HG03095 (cell line): ENCODE results near the gene RANBP9.

Experiments used
- ATAC-seq: cut with Tn5 transposase; IDR thresholded peaks from one replicate; pipeline ENCODE4 v1.9.1; 2021; ENCODE audit warnings: moderate library complexity; ENCODE audit not compliant: unreplicated experiment

RANBP9 gene

DNA sequence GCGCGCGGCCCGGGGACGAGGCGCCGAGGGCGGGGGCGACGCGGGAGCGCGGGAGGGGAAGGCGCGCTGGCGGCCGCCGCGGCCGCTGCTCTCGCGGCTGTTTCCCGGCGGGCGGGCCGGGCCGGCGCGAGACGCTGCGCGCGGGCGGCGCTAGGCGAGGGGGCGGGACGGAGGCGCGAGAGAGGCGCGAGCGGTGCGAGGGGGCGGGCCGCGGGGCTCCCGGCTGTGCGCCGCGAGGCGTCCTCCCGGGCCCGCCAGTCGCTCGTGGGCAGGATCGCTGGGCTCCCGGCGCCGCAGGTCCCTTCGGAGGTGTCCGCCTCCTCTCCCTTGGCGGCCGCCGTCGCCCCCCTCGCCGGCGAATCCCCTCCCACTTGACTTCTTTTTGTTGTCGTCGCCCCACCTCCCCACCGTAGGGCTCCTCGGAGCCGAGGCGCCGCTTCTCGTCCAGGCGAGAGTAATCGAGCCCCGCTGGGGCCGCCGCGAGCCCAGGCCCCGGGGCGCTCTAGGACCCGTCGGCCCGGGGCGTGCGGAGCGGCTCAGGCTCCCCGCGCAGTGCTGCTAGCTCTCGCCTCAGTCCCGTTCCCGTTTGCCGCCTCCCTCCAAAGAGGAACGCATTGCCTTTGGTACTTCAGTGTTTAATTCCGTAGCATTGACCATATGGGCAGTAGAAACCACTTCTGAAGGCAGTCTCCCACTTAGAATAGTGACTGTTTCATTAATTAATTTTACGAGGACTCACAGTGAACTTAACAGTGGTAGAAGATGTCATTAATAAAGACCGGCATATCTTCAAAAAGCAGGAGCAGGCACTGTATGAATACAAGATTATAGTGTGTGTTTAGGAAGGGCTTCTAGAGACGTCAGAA lies at the start of gene RANBP9:
Gene RANBP9 (minus strand): TSS at position 103 of the 866 bp plus-strand sequence. CDS start 330 bp downstream, outside the sequence.
- peak; percentile 73 for ATAC-seq

DNA sequence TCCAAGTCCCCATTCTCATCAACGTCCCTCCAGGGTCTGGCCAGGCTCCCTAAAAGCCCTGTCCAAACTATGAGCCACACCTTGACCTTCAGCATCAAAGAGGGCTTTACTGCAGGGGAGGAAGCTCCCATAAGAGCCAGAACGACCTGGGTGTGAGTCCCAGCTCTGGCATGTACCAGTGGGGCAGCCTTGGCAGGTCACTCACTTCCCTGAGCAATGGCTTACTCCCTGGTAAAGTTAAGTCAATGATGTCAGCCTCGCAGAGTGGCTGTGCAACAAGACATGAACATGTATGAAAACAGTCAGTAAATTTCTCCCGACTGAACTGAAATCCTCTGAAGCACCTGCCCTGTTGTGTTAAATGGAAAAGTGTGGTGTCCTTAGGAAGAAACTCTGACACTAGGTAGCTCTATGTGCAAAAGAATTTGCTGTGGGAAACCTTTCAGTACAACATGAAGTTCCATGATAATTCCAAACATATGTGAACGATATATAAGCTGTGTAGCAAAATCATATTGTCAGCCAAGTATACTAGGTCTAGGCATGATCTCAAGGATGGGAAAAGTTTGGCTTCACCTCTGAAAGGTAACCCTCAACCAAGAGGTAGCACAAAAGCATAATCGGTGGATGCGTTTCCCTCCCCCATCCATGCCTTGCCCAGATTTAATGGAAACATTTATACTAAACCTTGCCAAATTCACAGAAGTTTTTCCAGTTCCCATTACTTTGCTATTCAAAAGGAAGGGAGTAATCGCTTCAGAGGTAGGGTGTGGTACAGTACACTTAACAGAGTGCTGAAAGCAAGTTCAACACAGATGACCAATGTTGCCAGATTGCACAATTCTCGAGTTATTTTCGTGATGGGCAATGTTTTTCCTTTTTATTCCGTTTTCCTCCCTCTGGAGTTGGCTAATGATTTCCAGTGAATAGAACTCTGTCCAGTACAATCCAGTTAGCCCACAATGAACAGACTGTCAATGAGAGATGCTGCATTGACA lies 49.0 kb upstream of the RANBP9 start:
- ATAC-seq: no peak

DNA sequence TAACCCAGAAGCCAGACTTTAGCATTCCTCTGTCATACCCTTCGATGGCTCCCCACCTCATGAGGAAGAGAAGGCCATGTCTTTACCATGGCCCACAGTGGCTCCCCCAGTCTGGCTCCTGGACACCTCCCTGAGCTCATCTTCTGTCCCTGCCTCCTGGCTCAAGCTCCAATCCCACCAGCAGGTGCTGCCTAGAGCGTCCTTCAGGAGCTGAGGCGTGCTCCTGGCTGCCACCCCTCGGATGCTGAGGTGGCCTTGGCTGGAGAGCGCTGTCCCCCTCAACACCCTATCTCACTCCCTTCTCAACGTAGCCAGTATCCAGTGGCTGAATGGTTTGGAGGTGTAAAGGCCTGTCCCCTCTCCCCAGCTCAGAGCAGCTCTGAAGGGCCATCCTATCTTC lies 47.4 kb upstream of the RANBP9 start:
- no peak for ATAC-seq

DNA sequence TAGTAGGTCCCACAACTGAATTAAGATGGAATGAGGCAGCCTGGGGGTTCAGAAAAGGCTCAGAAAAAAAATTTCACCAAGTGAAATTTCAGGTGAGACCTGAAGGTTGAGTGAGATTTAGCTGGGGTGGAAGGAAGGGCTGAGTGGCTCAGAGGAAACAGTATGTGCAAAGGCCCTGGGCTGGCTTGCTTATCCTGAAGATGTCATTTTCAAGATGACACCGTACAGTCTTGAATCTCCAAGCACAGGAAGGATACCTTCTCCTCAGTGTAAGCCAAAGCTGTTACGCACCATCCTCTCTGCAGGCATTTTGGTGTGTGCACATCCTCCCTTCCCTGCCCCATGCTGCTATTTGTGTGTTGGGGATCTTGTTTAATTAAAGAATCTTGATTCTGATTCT lies 43.0 kb upstream of the RANBP9 start:
- no peak for ATAC-seq

DNA sequence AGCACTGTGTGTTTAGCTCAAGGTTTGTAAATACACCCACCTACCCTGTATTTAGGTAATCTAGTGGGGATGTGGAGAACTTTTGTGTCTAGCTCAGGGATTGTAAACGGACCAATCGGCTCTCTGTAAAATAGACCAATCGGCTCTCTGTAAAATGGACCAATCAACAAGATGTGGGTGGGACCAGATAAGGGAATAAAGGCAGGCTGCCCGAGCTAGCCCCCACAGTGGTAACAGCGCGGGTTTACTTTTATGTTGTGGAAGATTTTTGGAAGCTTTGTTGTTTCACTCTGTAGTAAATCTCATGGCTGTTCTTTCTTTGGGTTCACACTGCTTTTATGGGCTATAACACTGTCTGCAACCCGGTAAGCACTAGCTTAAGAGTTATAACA lies 32.1 kb upstream of the RANBP9 start:
- ATAC-seq: no peak

DNA sequence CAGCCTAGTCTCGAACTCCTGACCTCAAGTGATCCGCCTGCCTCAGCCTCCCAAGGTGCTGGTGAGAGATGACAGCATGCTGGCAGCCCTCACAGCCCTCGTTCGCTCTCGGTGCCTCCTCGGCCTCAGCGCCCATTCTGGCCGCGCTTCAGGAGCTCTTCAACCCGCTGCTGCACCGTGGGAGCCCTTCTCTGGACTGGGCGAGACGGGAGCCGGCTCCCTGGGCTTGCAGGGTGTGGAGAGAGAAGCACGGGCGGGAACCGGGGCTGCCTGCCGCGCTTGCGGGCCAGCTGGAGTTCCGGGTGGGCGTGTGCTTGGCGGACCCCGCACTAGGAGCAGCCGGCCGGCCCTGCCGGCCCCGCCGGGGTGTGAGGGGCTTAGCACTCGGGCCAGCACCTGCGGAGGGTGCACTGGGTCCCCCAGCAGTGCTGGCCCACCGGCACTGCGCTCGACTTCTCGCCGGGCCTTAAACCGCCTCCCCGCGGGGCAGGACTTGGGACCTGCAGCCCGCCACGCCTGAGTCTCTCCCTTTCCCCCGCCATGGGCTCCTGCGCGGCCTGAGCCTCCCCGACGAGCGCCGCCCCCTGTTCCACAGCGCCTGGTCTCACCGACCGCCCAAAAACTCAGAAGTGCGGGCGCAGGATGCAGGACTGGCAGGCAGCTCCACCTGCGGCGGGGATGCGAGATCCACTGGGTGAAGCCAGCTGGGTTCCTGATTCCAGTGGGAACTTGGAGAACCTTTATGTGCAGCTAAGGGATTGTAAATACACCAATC lies 31.5 kb upstream of the RANBP9 start:
- ATAC-seq: no peak

DNA sequence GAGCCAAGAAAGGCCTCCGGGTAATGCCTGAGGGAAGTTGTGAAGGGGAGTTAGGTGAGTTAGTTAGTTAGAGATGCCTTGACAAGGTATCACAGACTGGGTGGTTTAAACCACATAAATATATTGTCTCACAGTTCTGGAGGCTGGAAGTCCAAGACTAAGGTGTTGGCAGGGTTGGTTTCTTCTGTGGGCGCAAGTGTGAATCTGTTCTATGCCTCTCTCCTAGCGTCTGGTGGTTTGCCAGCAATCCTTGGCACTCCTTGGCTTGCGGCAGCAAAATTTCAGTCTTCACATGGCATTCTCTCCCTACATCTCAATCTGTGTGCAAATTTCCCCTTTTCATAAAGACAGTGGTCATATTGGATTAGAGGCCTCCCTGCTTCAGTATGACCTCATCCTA lies 29.7 kb upstream of the RANBP9 start:
- ATAC-seq: no peak

DNA sequence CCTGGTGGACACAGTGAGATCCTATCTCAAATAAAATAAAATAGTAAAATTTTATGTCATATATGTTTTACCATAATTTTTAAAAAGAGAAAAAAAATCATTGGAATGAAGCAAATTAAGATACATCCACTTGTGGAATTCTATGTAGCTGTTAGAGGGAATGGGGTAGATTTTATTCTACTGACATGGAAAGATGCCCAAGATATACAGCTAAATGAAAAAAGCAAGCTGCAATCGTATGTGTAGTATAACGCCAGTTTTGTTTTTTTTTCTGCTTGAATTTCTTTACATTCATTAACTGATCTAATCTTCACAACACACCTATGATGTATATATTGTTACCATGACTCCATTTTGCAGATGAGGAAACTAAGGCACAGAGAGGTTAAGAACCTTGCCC lies 23.4 kb upstream of the RANBP9 start:
- ATAC-seq: no peak

DNA sequence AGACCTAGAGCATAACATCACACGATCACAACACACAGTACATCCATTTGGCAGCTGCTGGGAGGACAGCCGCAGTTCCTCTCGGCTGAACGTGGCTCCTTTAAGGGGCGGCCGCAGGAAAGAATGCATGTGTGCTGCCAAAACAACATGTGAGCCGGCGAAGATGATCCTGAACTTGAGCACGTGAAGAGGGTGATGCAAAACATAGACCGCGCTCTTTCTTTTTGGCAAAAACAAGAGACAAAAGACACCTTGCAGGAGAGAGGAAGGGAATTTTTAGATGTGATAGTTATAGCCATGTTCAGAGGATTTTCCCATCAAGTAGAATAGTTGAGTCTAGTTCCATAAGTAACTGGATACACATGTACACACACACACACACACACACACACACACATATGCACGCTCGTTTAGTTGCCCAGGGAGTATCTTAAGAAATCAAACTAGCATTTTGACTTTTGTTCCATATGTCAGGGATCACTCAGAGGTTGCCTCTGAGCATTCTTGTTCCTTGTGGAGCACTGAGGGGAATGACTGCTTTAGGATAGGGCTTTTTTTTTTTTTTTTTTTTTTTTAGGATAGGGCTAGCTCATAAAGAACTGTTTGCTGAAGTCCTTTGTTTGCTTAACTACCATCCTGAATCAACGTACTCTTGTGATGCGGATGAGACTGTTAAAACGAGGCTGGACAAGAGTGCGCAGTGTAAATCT lies 21.7 kb upstream of the RANBP9 start:
- no peak for ATAC-seq

DNA sequence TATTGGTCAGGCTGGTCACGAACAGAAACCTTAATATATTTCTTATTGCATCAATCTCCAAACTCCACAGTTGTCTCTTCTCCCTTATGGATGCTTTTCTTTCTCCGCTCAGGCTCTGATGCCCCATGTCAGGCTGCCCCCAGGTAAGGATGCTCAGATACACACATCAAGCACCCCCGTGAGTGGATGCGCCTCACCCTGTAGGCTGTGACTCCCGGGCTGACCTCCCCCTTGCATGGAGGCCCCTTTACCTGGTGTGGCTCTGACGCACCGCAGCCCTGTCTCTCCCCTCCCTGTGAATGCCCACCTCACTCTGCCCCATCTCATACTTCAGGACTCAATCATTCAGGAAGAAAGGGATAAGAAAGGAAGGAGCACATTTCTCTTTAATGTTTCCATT lies 19.1 kb upstream of the RANBP9 start:
- no peak for ATAC-seq

DNA sequence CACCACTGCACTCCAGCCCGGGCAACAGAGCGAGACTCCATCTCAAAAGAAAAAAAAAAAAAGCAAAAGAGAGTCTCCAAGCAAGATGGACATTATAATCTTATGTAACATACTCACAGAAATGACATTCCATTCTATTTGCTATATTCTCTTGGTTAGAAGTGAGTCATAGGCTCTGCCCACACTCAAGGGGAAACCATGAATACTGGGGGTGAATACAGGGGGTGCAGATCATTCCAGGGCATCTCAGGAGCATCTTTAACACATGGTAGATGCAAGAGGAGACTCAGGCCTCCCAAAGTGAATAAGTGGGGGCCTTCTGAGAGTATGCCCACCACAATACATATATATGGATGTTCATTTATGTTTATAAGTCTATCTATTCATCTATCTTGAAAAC lies 18.3 kb upstream of the RANBP9 start:
- no peak for ATAC-seq

DNA sequence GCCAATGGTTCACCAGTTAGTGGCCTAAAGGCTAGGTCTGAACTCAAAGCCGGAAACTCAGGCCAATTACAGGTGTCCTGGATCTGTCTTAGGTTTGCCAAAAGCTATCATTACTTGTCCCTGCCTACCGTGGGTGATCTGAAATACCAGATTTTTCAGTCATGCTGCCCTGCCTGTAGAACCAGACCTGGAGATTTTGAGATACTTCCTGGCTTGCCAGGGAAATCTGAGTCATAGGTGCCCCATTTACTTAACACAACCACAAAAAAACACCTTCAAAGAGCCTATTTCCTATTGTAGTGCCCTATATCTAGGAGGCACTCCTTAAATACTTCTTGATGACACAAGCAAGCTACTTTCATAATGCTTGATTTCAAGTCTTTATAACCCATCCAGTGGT lies 13.9 kb upstream of the RANBP9 start:
- no peak for ATAC-seq

DNA sequence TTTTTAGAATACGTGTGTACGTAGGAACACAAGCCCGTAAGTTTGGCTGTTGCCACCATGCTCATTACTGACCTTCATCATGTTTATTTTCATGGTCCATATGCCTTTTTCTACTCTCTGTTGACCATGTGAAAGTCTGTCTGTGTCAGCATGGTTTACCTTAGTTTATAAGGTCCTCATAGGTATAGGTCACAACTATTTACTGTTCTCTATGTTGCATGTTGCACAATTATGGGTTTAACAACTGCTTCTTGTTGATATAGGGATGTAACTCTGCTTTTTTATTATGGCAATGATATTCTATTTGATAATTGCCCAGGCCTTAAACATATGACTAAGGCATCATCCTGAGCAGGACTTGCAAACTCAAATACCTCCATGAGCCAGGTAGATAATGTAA lies 13.4 kb upstream of the RANBP9 start:
- ATAC-seq: no peak

DNA sequence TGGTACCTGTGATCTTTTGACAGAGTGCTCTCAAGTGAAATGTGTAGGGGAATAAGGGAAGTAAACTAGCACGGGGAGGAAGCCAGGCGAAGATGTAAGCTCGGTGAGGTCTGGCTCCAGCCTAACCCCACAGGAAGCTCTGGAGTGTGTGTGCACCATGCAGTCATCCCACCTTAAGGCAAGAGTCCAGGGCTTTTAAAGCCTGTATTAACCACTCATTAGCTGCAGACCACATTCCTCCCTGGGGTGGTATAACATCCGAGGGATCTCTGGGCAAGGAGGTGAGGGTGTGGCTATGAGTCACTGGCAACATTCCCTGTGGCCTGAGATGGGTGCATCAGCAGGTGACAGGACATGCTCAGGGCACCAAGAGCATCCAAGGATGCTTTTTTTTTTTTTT lies 12.5 kb upstream of the RANBP9 start:
- no peak for ATAC-seq

DNA sequence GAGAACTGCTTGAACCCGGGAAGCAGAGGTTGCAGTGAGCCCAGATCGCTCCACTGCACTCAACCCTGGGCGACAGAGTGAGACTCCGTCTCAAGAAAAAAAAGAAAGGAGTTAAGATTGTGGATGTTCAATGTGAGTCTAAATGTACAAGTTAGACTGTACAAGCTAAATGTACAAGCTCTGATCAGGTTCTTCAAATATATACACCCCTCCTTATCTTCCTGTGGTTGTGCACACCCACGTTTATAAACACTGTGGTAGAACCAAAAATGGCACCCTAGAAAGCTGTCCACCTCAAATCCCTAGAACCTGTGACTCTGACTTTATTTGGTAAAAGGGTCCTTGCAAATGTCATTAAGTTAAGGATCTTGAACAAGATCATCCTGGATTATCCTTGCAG lies 11.2 kb upstream of the RANBP9 start:
- ATAC-seq: no peak

DNA sequence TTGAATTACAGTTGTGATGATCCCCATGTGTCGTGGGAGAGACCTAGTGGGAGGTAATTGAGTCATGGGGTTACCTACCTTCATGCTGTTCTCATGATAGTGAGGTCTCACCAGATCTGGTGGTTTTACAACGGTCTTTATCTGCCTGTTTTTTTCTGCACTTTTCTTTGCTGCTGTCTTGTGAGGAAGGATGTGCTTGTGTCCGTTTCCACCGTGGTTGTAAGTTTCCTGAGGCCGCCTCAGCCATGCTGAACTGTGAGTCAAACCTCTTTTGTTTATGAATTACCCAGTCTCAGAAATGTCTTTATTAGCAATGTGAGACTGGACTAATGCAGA lies 6.5 kb upstream of the RANBP9 start:
- ATAC-seq: no peak

DNA sequence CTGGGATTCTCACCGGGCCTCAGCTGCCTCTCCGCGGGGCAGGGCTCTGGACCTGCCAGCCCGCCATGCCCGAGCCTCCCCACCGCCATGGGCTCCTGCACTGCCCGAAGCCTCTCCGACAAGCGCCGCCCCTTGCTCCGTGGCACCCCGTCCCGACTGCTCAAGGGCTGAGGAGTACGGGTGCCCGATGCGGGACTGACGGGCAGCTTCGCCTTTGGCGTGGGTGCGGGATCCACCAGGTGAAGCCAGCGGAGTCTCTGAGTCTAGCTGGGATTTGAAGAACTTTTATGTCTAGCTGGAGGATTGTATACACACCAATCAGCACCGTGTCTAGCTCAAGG lies 5.3 kb upstream of the RANBP9 start:
- ATAC-seq: no peak

DNA sequence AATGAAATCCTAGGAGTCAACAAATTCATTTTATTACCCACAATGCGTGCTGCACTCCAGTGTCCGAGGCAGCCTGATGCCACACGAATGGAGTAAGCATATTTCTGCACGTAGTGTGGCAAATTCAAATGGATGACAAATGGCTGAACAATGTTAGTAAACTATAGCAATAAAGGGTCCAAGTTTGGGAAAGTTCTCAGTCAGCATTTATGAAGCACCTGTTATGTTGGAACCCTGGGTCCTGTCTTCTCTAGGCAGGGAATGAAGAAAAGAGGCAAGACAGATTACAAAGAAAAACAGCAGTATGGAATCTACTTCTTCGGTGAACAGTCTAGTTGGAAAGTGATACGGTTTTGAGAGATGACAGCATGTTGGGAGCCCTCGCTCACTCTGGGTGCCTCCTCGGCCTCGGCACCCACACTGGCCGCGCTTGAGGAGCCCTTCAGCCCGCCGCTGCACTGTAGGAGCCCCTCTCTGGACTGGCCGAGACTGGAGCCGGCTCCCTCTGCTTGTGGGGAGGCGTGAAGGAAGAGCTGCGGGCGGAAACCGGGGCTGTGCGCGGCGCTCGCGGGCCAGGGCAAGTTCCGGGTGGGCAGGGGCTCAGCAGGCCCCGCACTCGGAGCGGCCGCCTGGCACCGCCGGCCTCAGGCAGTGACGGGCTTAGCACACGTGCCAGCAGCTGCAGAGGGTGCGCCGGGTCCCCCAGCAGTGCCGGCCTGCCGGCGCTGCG lies 4.8 kb upstream of the RANBP9 start:
- ATAC-seq: no peak

DNA sequence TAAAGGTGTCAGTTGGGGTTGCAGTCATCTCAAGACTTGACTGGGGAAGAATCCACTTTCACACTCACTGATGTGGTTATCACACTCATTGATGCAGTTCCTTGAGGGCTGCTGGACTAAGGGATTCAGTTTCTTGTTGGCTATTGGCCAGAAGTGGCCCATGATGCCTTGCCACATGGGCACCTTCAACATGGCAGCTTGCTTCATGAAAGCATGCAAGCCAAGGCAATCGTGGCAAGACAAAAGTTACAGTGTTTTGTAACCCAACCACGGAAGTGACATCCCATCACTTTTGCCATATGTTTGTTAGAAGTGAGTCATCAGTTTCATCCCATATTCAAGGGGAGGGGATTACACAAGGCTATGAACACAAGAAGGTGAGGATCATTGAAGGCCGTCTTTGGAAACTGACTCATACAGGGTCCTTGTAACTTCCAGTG lies 3.8 kb upstream of the RANBP9 start:
- no peak for ATAC-seq

DNA sequence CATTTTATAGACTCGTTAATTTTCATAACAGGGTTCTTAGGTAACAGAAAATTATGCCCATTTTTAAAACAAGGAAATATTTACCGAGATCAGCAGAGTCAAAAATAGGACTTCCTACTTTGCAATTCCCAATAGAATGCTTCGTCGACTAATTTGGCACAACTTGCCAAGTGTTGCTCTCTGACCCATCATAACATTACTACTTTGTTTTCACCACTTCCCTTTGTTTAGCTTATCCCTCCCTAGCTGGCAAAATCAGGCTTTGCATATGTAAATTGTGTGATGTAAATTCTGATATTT lies 914 bp upstream of the RANBP9 start:
- ATAC-seq: no peak
